Activated naive CD8-positive, alpha-beta T cell (primary cell): ENCODE results near the gene SLC4A1.

Source experiments
- H3K27ac Mint-ChIP-seq: one replicate; pipeline ENCODE4 v1.8.0; 2021; ENCODE audit warnings: mixed read lengths
- H3K27me3 Mint-ChIP-seq: one replicate; pipeline ENCODE4 v1.8.0; 2021; ENCODE audit warnings: mixed read lengths
- H3K36me3 Mint-ChIP-seq: one replicate; pipeline ENCODE4 v1.8.0; 2021; ENCODE audit warnings: mixed read lengths
- H3K4me1 Mint-ChIP-seq: one replicate; pipeline ENCODE4 v1.8.0; 2021; ENCODE audit warnings: low read depth, mixed read lengths
- H3K4me3 Mint-ChIP-seq: one replicate; pipeline ENCODE4 v1.8.0; 2021; ENCODE audit warnings: mild to moderate bottlenecking, mixed read lengths
- H3K9me3 Mint-ChIP-seq: one replicate; pipeline ENCODE4 v1.8.0; 2021; ENCODE audit warnings: low read depth, mixed read lengths

SLC4A1 gene

DNA sequence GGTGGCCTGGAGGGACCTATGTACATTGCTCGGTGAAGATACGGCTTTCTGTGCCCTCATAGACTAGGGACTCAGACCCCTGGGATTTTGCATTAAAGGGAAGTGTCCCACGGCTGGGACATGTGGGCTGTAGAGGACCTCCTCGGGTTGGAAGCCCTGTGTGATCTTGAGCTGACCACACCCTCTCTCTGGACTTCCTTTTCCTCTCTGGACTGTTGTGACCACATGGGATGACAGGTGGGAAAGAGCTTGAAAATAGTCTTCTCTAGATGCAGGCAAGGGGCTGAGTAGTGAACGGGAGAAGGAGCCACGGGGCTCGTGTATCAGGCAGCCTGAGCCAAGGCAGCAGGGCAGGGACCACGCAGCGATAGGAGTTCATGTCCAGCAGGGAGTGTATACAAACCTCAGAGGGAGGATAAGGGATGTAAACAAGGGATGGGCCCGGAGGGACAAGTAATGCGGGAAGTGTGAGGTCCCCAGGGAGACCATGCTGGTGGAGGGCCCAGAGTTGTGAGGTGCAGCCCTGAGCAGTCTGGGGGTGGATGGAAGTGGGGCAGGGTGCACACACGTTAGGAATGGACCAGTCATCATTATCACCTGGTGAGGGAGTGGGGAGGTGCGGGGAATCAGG is 4.5 kb upstream of the SLC4A1 start:
- no peak overlapping the region for H3K4me3 Mint-ChIP-seq
- no peaks in the 10 kb centered on the region for H3K9me3 Mint-ChIP-seq
- no peak overlapping the region for H3K27ac Mint-ChIP-seq
- H3K36me3 Mint-ChIP-seq, result no peaks in the 10 kb centered on the region
- H3K27me3 Mint-ChIP-seq, result peaks cover 3% of the 10 kb centered on the region
- H3K4me1 Mint-ChIP-seq, result no peaks in the 10 kb centered on the region

DNA sequence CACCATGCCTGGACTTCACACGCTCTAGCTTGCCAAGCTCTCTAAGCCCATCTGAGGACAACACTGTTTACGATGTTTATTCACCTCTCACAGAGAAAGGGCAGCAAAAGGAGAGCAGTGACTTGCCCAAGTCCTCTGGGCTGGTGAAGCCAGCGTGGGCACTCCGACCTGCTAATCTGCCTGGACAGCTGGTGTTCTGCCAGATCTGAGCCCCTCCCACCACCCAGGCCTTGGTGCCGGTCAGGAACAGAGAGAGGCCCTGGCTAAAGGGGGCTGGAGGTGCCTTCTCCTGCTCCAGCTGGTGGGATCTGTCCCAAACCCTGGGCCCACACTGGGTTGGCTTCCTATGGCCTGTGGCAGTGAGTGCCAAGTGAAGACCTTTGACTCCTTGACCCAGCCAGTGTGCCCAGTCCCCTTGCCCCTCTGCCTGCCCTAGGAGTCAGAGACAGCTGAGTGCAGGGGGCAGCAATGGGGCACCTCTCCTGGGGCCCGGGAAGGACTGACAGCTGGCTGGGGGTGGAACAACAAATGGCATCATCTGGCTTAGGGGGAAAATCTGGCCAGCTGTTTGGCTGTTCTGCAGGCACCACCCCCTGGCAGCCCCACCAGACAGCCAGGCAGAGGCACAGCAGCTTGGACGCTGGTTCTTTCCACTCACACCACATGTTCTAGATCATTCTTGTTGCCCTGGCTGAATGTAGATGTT is 1.8 kb upstream of the SLC4A1 start:
- Mint-ChIP-seq H3K4me1 (no peaks in the 10 kb centered on the region), H3K36me3 (no peaks in the 10 kb centered on the region), H3K27me3 (peaks cover 3% of the 10 kb centered on the region), H3K27ac (no peak overlapping the region), H3K4me3 (no peak overlapping the region), H3K9me3 (no peaks in the 10 kb centered on the region)

- Mint-ChIP-seq H3K9me3 (no peaks in the 10 kb centered on the region), H3K4me3 (no peak overlapping the region), H3K36me3 (no peaks in the 10 kb centered on the region), H3K27me3 (peaks cover 3% of the 10 kb centered on the region), H3K4me1 (no peaks in the 10 kb centered on the region), H3K27ac (no peak overlapping the region)
Measured at GRCh38 chr17:44268709-44269534, 987 bp upstream of the SLC4A1 start.

GRCh38 chr17:44267165-44267455 is 825 bp downstream of the SLC4A1 start:
- Mint-ChIP-seq H3K36me3 (no peaks in the 10 kb centered on the region), H3K4me3 (no peak overlapping the region), H3K4me1 (no peaks in the 10 kb centered on the region), H3K27ac (no peak overlapping the region), H3K9me3 (no peaks in the 10 kb centered on the region), H3K27me3 (no peaks in the 10 kb centered on the region)

GRCh38 chr17:44266402-44267164 is 1.4 kb downstream of the SLC4A1 start:
- Mint-ChIP-seq H3K36me3 (no peaks in the 10 kb centered on the region), H3K27me3 (no peaks in the 10 kb centered on the region), H3K4me3 (no peak overlapping the region)

DNA sequence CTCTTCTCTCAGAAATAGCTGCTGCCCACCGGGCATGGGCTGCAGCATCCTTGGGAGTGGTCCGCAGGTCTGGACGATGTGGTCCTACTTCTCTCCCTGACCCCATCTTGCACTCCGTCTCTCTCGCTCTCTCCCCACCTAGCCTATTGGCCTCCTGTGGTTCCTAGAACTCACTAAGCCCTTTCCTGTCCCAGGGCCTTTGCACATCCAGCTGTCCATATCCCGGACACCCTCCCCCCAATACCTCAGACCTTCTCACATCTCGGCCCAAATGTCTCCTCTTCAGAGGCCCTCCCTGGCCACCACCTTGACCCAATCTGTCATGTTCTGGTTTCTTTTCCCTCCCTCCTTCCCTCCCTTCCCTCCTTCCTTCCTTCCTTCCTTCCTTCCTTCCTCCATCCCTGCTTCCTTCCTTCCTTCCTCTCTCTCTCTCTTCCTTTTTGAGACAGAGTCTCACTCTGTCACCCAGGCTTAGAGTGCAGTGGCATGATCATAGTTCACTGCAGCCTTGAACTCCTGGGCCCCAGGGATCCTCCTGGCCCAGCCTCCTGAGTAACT is 4.5 kb downstream of the SLC4A1 start:
- H3K27ac Mint-ChIP-seq, result no peak overlapping the region
- H3K27me3 Mint-ChIP-seq, result no peaks in the 10 kb centered on the region
- H3K4me1 Mint-ChIP-seq, result no peaks in the 10 kb centered on the region
- no peaks in the 10 kb centered on the region for H3K36me3 Mint-ChIP-seq
- H3K9me3 Mint-ChIP-seq, result no peaks in the 10 kb centered on the region
- no peak overlapping the region for H3K4me3 Mint-ChIP-seq

More at GRCh38 chr17:44266402-44267164, 1.4 kb downstream of the SLC4A1 start:
- no peaks in the 10 kb centered on the region for H3K9me3 Mint-ChIP-seq
- no peaks in the 10 kb centered on the region for H3K4me1 Mint-ChIP-seq
- no peak overlapping the region for H3K27ac Mint-ChIP-seq

DNA sequence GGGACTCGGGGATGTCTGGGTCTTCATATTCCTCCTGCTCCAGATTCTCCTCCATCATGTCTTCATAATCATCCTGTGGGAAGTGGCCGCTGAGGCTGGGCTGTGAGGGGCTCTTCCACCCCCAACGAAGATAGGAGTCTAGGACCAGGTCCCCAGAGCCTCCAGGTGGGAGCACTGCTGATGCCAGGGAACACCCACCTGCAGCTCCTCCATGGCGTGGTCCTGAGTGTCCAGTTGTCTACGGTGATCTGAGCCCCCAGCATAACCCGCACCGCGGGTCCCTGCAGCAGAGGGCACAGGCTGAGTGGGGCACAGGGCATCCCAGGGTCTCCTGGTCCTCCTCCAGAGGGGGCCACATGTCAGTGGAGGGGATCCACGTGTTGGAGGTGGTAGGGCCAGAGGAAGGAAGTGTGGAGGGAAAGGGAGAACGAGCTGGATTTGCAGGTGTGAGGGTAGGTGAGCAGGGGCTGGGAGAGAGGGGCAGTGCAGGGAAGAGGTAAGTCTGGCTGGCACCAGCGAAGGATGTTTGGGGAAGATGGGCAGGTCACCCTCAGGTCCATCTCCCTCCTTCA is 5.2 kb downstream of the SLC4A1 start:
- Mint-ChIP-seq H3K9me3 (no peaks in the 10 kb centered on the region), H3K27me3 (no peaks in the 10 kb centered on the region), H3K4me3 (no peak overlapping the region), H3K27ac (no peak overlapping the region), H3K4me1 (no peaks in the 10 kb centered on the region), H3K36me3 (no peaks in the 10 kb centered on the region)

- Mint-ChIP-seq H3K4me1 (no peaks in the 10 kb centered on the region), H3K27me3 (no peaks in the 10 kb centered on the region), H3K9me3 (no peaks in the 10 kb centered on the region), H3K36me3 (no peaks in the 10 kb centered on the region), H3K4me3 (no peak overlapping the region), H3K27ac (no peak overlapping the region)
Measured at GRCh38 chr17:44260296-44260695, 7.6 kb downstream of the SLC4A1 start.

GRCh38 chr17:44258811-44259351 is 9.1 kb downstream of the SLC4A1 start:
- Mint-ChIP-seq H3K4me1 (no peaks in the 10 kb centered on the region), H3K9me3 (no peaks in the 10 kb centered on the region), H3K27ac (no peak overlapping the region), H3K36me3 (no peaks in the 10 kb centered on the region), H3K27me3 (no peaks in the 10 kb centered on the region), H3K4me3 (no peak overlapping the region)

GRCh38 chr17:44257815-44258760 is 9.8 kb downstream of the SLC4A1 start:
- Mint-ChIP-seq H3K36me3 (no peaks in the 10 kb centered on the region), H3K4me1 (no peaks in the 10 kb centered on the region), H3K9me3 (no peaks in the 10 kb centered on the region), H3K27me3 (no peaks in the 10 kb centered on the region), H3K4me3 (no peak overlapping the region), H3K27ac (no peak overlapping the region)

DNA sequence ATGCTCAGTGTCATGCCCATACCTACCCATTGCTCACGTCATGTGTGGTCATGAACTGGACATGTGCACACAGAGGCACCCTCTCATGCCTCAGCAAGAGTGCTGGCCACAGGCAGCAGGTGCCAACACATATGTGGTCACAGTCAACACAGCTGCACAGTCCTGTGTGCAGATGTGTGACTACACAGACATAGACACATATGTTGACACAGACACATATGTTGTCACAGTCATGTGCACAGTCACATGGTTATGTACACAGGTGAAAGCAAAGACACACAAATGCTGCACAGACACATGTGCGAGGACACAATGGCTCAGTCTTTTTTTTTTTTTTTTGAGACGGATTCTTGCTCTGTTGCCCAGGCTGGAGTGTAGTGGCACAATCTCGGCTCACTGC is 11.3 kb downstream of the SLC4A1 start:
- H3K9me3 Mint-ChIP-seq, result no peaks in the 10 kb centered on the region
- H3K27me3 Mint-ChIP-seq, result no peaks in the 10 kb centered on the region
- no peak overlapping the region for H3K27ac Mint-ChIP-seq
- H3K36me3 Mint-ChIP-seq, result no peaks in the 10 kb centered on the region
- no peak overlapping the region for H3K4me3 Mint-ChIP-seq
- no peaks in the 10 kb centered on the region for H3K4me1 Mint-ChIP-seq

DNA sequence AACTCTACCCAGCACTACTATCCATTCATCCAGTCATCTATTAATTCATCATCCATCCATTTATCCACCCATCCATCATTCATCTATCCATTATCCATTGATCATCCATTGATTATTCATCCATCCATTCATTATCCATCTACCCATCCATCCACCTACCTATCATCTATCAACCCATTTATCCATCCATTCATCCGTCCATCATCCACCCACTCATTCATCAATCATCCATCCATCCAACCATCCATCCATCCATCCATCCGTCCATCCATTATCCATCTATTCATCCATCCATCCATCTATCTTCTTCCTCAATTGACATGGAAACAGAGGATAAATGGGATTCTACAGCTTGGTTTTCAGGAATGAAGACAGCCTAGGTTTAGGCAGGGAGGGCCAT is 12.0 kb downstream of the SLC4A1 start:
- H3K9me3 Mint-ChIP-seq, result no peaks in the 10 kb centered on the region
- H3K27ac Mint-ChIP-seq, result no peak overlapping the region
- no peaks in the 10 kb centered on the region for H3K27me3 Mint-ChIP-seq
- H3K36me3 Mint-ChIP-seq, result no peaks in the 10 kb centered on the region
- no peak overlapping the region for H3K4me3 Mint-ChIP-seq
- H3K4me1 Mint-ChIP-seq, result no peaks in the 10 kb centered on the region

GRCh38 chr17:44254361-44255095 is 13.4 kb downstream of the SLC4A1 start:
- Mint-ChIP-seq H3K9me3 (no peaks in the 10 kb centered on the region), H3K36me3 (no peaks in the 10 kb centered on the region), H3K27ac (no peak overlapping the region), H3K4me3 (no peak overlapping the region), H3K4me1 (peaks cover 6% of the 10 kb centered on the region), H3K27me3 (no peaks in the 10 kb centered on the region)
